HG02759 (cell line): Measurements from ENCODE around the gene CORO6.

Source experiments
- ATAC-seq: cut with Tn5 transposase; IDR thresholded peaks from one replicate; pipeline ENCODE4 v1.9.1; 2021; ENCODE audit warnings: mild to moderate bottlenecking, moderate library complexity; ENCODE audit not compliant: unreplicated experiment

The CORO6 gene

DNA sequence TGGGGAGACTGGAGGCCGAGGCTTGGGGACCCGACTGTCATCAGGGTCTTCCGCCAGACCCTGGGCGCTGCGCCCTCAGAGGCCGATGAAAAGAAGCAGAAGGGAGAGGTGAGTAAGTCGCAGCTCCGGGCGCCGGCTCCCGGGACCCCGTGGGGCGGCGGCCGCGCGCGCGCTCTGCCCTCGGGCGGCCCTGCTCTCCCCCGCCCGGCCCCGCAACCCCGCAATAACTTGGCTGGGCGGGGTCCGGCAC lies 55.5 kb downstream of the CORO6 start:
- ATAC-seq = no peak

GRCh38 chr17:29566473-29567303 lies 56.0 kb downstream of the CORO6 start, which contains the start of gene ABHD15:
TSS of gene ABHD15 (minus strand) at chr17:29567037. CDS start at chr17:29566966, 71 bp downstream.
- ATAC-seq = no peak

GRCh38 chr17:29565643-29566472 lies 56.9 kb downstream of the CORO6 start:
- no peak for ATAC-seq
